Smooth muscle cell (in vitro differentiated cells): ENCODE data around the gene SCAMP4. TPM values are rescaled to one million over a fixed set of nuclear protein-coding genes. Genes with fewer than 3 reads are reported as not detected.

Experiments used
- DNase-seq: peaks from one replicate; lab custom pipeline; 2025; ENCODE audit not compliant: unreplicated experiment; lab: John Stamatoyannopoulos, UW
- H2AFZ ChIP-seq: fragments of 200-600 bp; sonication (generic); 2 replicates; pipeline ENCODE4 v1.6.0; 2016; ENCODE audit warnings: antibody characterized with exemption, low read depth, mild to moderate bottlenecking
- H3F3A ChIP-seq: fragments of 200-600 bp; sonication (generic); 2 replicates; pipeline ENCODE4 v1.6.0; 2017; ENCODE audit warnings: antibody characterized with exemption, low read depth
- H3K27ac ChIP-seq: fragments of 200-600 bp; sonication (generic); 2 replicates; pipeline ENCODE4 v1.5.1; 2016; ENCODE audit warnings: low read depth, mild to moderate bottlenecking
- H3K27me3 ChIP-seq: fragments of 200-600 bp; sonication (generic); 2 replicates; pipeline ENCODE4 v1.6.1; 2016; ENCODE audit warnings: low read depth, mild to moderate bottlenecking
- H3K36me3 ChIP-seq: fragments of 200-600 bp; sonication (generic); 2 replicates; pipeline ENCODE4 v1.5.1; 2016; ENCODE audit warnings: low read depth
- H3K4me1 ChIP-seq: fragments of 200-600 bp; sonication (generic); 2 replicates; pipeline ENCODE4 v1.5.1; 2016; ENCODE audit warnings: low read depth
- H3K4me2 ChIP-seq: fragments of 200-600 bp; sonication (generic); 2 replicates; pipeline ENCODE4 v1.6.0; 2016; ENCODE audit warnings: mild to moderate bottlenecking
- H3K4me3 ChIP-seq: fragments of 200-600 bp; sonication (generic); 2 replicates; pipeline ENCODE4 v1.5.1; 2016; ENCODE audit warnings: mild to moderate bottlenecking
- H3K79me2 ChIP-seq: fragments of 200-600 bp; sonication (generic); 2 replicates; pipeline ENCODE4 v1.6.0; 2016; ENCODE audit warnings: low read depth, mild to moderate bottlenecking
- H3K9ac ChIP-seq: fragments of 200-600 bp; sonication (generic); 2 replicates; pipeline ENCODE4 v1.6.0; 2016; ENCODE audit warnings: low read depth
- H3K9me3 ChIP-seq: fragments of 200-600 bp; sonication (generic); replicated peaks from 2 replicates; pipeline ENCODE4 v1.5.1; 2016; ENCODE audit warnings: low read depth
- H4K20me1 ChIP-seq: fragments of 200-600 bp; sonication (generic); 2 replicates; pipeline ENCODE4 v1.6.0; 2016; ENCODE audit warnings: low read depth
- CTCF ChIP-seq: fragments of 200-600 bp; sonication (generic); IDR thresholded peaks from 2 replicates; pipeline ENCODE4 v1.5.1; 2017; ENCODE audit warnings: borderline replicate concordance, mild to moderate bottlenecking, antibody characterized with exemption; ENCODE audit not compliant: insufficient read depth, poor library complexity, severe bottlenecking
- WGBS: methylation state at CpG from one replicate; pipeline ENCODE4 v1.1.7; 2016; ENCODE audit warnings: low lambda C conversion rate; 5-methylcytosine and 5-hydroxymethylcytosine counted together
- polyA plus RNA-seq: library from polyadenylated mRNA; unstranded; fragments of >200 nt; fragmentation: Nextera tagmentation; extraction: Ambion mirVana; gene quantifications from 2 replicates; pipeline ENCODE4 v1.2.1, GENCODE V29; 2016
- total RNA-seq: library from RNA; depleted of rRNA; stranded (reverse); fragments of >200 nt; gene quantifications from 2 replicates; pipeline ENCODE4 v1.2.3, GENCODE V29; 2014

SCAMP4 gene
- total and polyA plus RNA-seq, 2 experiments from 2014 or later: 54.5 to 96.9 TPM

- Histone ChIP-seq H3K27me3 (no peaks in the 10 kb centered on the region), H3K27ac (peak overlapping the region; percentile 80), H3K9me3 (no peaks in the 10 kb centered on the region), H3K9ac (peak overlapping the region; percentile 79), H4K20me1 (peaks cover 72% of the 10 kb centered on the region), H3K4me1 (peaks cover 58% of the 10 kb centered on the region), H2AFZ (no peak overlapping the region), H3K79me2 (peaks cover 71% of the 10 kb centered on the region), H3K36me3 (no peaks in the 10 kb centered on the region), H3K4me3 (peak overlapping the region; percentile 28), H3K4me2 (peak overlapping the region; percentile 100), H3F3A (no peaks in the 10 kb centered on the region)
- DNase-seq: no peak
- 22% methylated on average over 17 of the region's 18 CpGs for WGBS
- TF ChIP-seq CTCF: no peak
These were observed 45.8 kb upstream of the SCAMP4 start for GRCh38 chr19:1859331-1859781.

GRCh38 chr19:1860042-1860775 lies 45.0 kb upstream of the SCAMP4 start:
- Histone ChIP-seq H3F3A (no peaks in the 10 kb centered on the region), H3K36me3 (no peaks in the 10 kb centered on the region), H3K27ac (peak overlapping the region; percentile 80), H3K4me2 (peak overlapping the region; percentile 100), H3K9me3 (no peaks in the 10 kb centered on the region), H3K79me2 (peaks cover 69% of the 10 kb centered on the region), H4K20me1 (peaks cover 68% of the 10 kb centered on the region), H3K27me3 (no peaks in the 10 kb centered on the region), H3K4me1 (peaks cover 54% of the 10 kb centered on the region), H2AFZ (no peak overlapping the region), H3K4me3 (peak overlapping the region; percentile 34), H3K9ac (peak overlapping the region; percentile 79)
- 28% methylated on average over 16 of the region's 32 CpGs for WGBS
- TF ChIP-seq CTCF: no peak
- DNase-seq: peak; percentile 51

GRCh38 chr19:1860821-1861598 lies 44.2 kb upstream of the SCAMP4 start:
- Histone ChIP-seq H3K79me2 (peaks cover 66% of the 10 kb centered on the region), H3K4me1 (peaks cover 48% of the 10 kb centered on the region), H3K9ac (peak overlapping the region; percentile 79), H3K36me3 (no peaks in the 10 kb centered on the region), H3K4me3 (peak overlapping the region; percentile 80), H3F3A (no peaks in the 10 kb centered on the region), H3K27me3 (no peaks in the 10 kb centered on the region), H4K20me1 (peaks cover 66% of the 10 kb centered on the region), H2AFZ (no peak overlapping the region), H3K4me2 (peak overlapping the region; percentile 100), H3K27ac (peak overlapping the region; percentile 80), H3K9me3 (no peaks in the 10 kb centered on the region)
- WGBS: 21% methylated on average over 28 of the region's 28 CpGs
- no peak for TF ChIP-seq CTCF
- no peak for DNase-seq
